Ascending aorta (tissue), 2 donors: Measurements from ENCODE around the gene CACNA1G. TPM values are rescaled to one million over a fixed set of nuclear protein-coding genes. Genes with fewer than 3 reads are reported as not detected.

Experiments
- DNase-seq, 2 donors: peaks; one replicate each; pipeline ENCODE4 v3.0.0-alpha.2; 2019; ENCODE audit warnings: low spot score in 2 of 2
- H3K27ac ChIP-seq, 2 donors: fragments of 200-600 bp; sonication (generic); one replicate each; pipeline ENCODE4 v1.5.1; 2016 to 2017; ENCODE audit warnings: mild to moderate bottlenecking in 1 of 2
- H3K27me3 ChIP-seq: fragments of 200-600 bp; sonication (generic); one replicate; pipeline ENCODE4 v1.5.1; 2017
- H3K36me3 ChIP-seq, 2 donors: fragments of 200-600 bp; sonication (generic); one replicate each; pipeline ENCODE4 v1.5.1; 2016
- H3K4me1 ChIP-seq, 2 donors: fragments of 200-600 bp; sonication (generic); one replicate each; pipeline ENCODE4 v1.5.1; 2016 to 2017; ENCODE audit warnings: mild to moderate bottlenecking in 1 of 2
- H3K4me3 ChIP-seq, 2 donors: fragments of 200-600 bp; sonication (generic); one replicate each; pipeline ENCODE4 v1.5.1; 2016 to 2017; ENCODE audit warnings: mild to moderate bottlenecking in 1 of 2
- H3K9me3 ChIP-seq, 2 donors: fragments of 200-600 bp; sonication (generic); one replicate each; pipeline ENCODE4 v1.5.1; 2016
- intact Hi-C: fragments of 100-400 bp; cut with DNase I; formaldehyde crosslinking; loops from one replicate; pipeline ENCODE4 v1.15.1; 2023
- total RNA-seq: library from RNA; depleted of rRNA; stranded (reverse); fragments of >200 nt; gene quantifications from one replicate; pipeline ENCODE4 v1.1.0, GENCODE V29; 2016
- TF ChIP-seq, protein P1 (sequence below), 3 experiments: fragments of 200-600 bp in 2 of 3; fragments of 450-650 bp in 1 of 3; sonication (generic) in 2 of 3; IDR thresholded peaks; one replicate each; pipeline ENCODE4 v1.5.1; 2016 to 2019; ENCODE audit warnings: antibody characterized with exemption in 3 of 3, mild to moderate bottlenecking in 1 of 3, moderate library complexity in 1 of 3

Gene CACNA1G
- total RNA-seq, 1 donor from 2014 or later = 1.2 TPM

DNA sequence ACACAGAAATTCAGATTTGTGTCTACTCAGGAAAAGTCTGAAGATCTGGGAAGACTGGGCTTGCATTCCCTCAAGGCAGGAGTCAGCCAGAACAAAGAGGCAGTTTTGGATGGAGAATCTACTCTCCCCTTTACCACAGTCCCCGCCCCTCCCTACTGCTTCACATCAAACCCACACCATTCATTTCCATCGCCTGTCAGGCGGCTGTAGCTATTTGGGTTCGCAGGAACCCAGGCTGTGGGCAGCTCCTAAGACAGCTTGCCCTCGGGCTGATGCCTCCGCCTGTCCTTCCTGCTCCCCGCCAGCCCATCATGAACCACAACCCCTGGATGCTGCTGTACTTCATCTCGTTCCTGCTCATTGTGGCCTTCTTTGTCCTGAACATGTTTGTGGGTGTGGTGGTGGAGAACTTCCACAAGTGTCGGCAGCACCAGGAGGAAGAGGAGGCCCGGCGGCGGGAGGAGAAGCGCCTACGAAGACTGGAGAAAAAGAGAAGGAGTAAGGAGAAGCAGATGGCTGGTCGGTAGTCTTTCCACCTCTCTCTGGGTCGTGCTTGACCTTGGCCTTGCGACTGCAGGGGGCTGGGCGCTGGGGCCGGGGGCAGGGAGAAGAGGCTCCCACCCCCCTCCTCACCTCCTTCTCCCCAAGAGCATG, 47.1 kb downstream of the CACNA1G start:
- no peaks in the 10 kb centered on the region for H3K36me3 ChIP-seq
- H3K27ac ChIP-seq = no peak overlapping the region
- H3K4me3 ChIP-seq = no peak overlapping the region
- no peak for DNase-seq
- TF ChIP-seq, protein P1, sequence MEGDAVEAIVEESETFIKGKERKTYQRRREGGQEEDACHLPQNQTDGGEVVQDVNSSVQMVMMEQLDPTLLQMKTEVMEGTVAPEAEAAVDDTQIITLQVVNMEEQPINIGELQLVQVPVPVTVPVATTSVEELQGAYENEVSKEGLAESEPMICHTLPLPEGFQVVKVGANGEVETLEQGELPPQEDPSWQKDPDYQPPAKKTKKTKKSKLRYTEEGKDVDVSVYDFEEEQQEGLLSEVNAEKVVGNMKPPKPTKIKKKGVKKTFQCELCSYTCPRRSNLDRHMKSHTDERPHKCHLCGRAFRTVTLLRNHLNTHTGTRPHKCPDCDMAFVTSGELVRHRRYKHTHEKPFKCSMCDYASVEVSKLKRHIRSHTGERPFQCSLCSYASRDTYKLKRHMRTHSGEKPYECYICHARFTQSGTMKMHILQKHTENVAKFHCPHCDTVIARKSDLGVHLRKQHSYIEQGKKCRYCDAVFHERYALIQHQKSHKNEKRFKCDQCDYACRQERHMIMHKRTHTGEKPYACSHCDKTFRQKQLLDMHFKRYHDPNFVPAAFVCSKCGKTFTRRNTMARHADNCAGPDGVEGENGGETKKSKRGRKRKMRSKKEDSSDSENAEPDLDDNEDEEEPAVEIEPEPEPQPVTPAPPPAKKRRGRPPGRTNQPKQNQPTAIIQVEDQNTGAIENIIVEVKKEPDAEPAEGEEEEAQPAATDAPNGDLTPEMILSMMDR (IDR thresholded peaks at IDR 0.05) = no peak
- no peaks in the 10 kb centered on the region for H3K27me3 ChIP-seq
- peaks cover 0 to 7% of the 10 kb centered on the region in 2 donors for H3K4me1 ChIP-seq
- H3K9me3 ChIP-seq = no peaks in the 10 kb centered on the region
- intact Hi-C loops = no loop called here

DNA sequence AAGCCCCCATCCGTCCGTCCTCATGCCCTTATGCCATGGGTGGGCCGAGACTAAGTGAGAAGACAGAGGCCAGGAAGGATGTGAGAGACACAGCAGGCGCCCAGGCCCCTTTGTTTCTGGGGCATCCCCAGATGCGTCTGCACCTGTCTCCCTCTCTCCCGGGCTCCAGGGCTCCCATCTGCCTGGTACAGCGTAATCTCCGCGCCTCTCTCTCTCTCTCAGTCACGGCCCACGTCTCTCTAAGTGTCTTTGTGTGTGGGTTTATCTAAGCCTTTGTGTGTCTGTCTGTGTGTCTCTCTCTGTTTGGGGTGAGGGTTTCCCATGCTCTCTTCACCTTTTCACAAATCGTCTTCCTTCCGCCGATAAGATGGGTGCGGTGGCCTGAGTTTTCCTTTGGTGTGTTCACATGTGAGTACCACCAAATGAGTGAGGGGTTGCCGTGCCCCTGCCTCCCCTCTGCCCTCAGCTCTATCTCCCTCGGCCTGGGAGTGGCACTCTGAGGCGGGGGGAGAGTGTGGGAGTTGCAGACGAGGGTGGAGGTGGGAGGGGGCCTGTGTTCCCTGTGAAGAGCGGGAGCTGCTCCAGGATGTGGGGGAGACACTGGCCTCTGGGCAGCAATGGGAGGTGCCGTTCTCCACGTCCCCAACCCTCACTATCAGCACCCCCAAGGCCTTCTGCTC, 48.3 kb downstream of the CACNA1G start:
- TF ChIP-seq, protein P1 (IDR thresholded peaks at IDR 0.05) = no peak
- H3K36me3 ChIP-seq = no peaks in the 10 kb centered on the region
- H3K27me3 ChIP-seq = no peaks in the 10 kb centered on the region
- H3K9me3 ChIP-seq = no peaks in the 10 kb centered on the region
- intact Hi-C loops = no loop called here
- H3K4me1 ChIP-seq = peaks cover 0 to 7% of the 10 kb centered on the region in 2 donors
- H3K4me3 ChIP-seq = no peak overlapping the region
- no peak overlapping the region for H3K27ac ChIP-seq
- no peak for DNase-seq

DNA sequence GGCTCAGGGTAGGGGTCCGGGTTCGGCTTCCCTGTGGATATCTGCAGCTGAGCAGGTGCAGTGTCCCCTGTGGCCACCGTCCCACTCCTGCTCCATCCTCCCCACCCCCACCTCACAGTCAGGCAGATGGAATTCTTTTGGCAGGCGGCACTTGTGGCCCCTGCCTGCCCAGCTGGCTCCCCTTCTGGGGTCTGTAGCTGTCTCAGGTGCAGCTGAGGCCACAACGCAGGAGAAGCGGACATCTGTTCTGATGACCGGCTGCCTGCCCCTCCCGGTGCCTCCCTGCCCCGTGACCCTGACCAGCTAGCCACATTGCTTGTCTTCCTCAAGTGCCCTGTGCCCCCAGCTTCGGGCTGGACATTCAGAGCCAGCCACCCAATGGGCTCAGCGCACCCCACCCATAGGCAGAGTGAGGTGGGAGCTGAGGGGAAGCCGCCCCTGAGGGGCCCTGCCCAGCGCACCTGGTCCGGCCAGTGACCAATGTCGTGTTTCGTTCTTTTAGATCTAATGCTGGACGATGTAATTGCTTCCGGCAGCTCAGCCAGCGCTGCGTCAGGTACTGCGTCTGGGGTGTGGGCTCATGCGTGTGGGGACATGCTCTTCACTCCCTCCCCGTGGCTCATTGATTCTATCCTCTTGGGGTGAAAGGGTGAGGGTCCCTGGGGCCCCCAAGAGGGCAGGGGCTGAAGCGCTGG, 49.0 kb downstream of the CACNA1G start:
- H3K4me1 ChIP-seq = peaks cover 0 to 5% of the 10 kb centered on the region in 2 donors
- H3K36me3 ChIP-seq = no peaks in the 10 kb centered on the region
- H3K27ac ChIP-seq = no peak overlapping the region
- H3K4me3 ChIP-seq = no peak overlapping the region
- TF ChIP-seq, protein P1 (IDR thresholded peaks at IDR 0.05) = no peak
- intact Hi-C loops = no loop called here
- H3K27me3 ChIP-seq = no peaks in the 10 kb centered on the region
- no peaks in the 10 kb centered on the region for H3K9me3 ChIP-seq
- no peak for DNase-seq

DNA sequence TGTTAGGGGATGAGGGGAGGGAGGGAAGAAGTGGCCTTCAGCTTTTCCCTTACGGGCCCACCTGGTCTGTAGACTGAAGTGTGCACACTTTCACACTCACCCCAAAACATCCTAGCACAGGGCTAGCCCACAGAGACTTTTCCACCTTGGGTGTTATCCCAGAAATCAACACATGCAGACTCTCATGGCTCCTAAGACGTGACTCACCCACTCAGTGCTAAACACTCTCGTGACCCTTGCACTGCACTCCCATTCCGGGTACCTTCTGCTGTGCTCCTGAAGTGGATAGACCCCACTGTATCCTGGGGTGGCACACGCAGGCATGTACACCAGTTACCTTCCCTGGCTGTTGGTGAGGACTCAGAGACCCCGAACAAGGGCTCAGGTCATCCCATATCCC, 51.1 kb downstream of the CACNA1G start:
- no peaks in the 10 kb centered on the region for H3K4me1 ChIP-seq
- H3K27ac ChIP-seq = no peak overlapping the region
- H3K9me3 ChIP-seq = no peaks in the 10 kb centered on the region
- H3K27me3 ChIP-seq = no peaks in the 10 kb centered on the region
- H3K4me3 ChIP-seq = no peak overlapping the region
- no peaks in the 10 kb centered on the region for H3K36me3 ChIP-seq
- TF ChIP-seq, protein P1 (IDR thresholded peaks at IDR 0.05) = no peak
- DNase-seq = no peak
- intact Hi-C loops = no loop called here

DNA sequence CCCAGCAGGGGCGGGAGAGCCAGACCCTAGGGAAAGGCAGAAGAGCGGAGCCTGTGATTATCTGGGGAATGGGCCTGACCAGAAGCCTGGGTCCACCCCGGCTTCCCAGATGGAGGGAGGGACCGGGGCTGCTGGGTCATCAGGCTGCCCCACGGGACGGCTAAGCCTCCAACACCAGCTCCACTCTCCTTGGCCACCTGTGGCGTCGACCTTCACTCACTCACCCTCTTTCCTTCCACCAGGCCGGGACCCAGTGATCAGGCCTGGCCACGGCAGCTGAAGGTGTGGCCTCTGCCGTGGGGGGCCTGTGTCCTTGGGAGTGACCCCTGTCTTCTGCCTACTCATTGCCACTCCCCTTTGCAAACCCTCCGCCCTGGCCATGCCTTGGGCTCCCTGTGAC, 51.8 kb downstream of the CACNA1G start:
- Histone ChIP-seq H3K27ac (no peak overlapping the region), H3K27me3 (no peaks in the 10 kb centered on the region), H3K36me3 (no peaks in the 10 kb centered on the region), H3K4me1 (no peaks in the 10 kb centered on the region), H3K4me3 (no peak overlapping the region), H3K9me3 (no peaks in the 10 kb centered on the region)
- intact Hi-C loops = no loop called here
- DNase-seq = no peak
- TF ChIP-seq, protein P1 (IDR thresholded peaks at IDR 0.05) = no peak
